HepG2 (cell line): ENCODE measurements around the gene TM4SF5. TPM values are rescaled to one million over a fixed set of nuclear protein-coding genes. Genes with fewer than 3 reads are reported as not detected.
A peak's percentile ranks its signal among the peaks of the same experiment; 100 is the strongest.

Experiments used
- BCL6 ChIP-seq: IDR thresholded peaks from 2 replicates; pipeline ENCODE4 v1.6.1; 2016; ENCODE audit warnings: missing genetic modification reagents, missing compliant biosample characterization
- CREM ChIP-seq, 2 experiments: sonication (generic) in 1 of 2; formaldehyde crosslinking in 1 of 2; IDR thresholded peaks; 2 replicates each; pipeline versions ENCODE4 v1.4.0 to v1.6.1; 2016 to 2020; ENCODE audit warnings: antibody characterized with exemption in 1 of 2, mild to moderate bottlenecking in 1 of 2, missing genetic modification reagents in 1 of 2
- KMT2A ChIP-seq: sonication (generic); formaldehyde crosslinking; IDR thresholded peaks from 2 replicates; pipeline ENCODE4 v1.4.0; 2020; ENCODE audit warnings: missing genetic modification reagents
- MIER3 ChIP-seq: IDR thresholded peaks from 2 replicates; pipeline ENCODE4 v1.6.1; 2016; ENCODE audit warnings: missing compliant biosample characterization, borderline replicate concordance
- MTA1 ChIP-seq: sonication (generic); formaldehyde crosslinking; IDR thresholded peaks from 2 replicates; pipeline ENCODE4 v1.4.0; 2020; ENCODE audit warnings: missing genetic modification reagents, mild to moderate bottlenecking, borderline replicate concordance
- NR1H2 ChIP-seq: sonication (generic); formaldehyde crosslinking; IDR thresholded peaks from 2 replicates; pipeline ENCODE4 v1.8.1; 2022; ENCODE audit warnings: low read depth, missing genetic modification reagents, borderline replicate concordance
- PATZ1 ChIP-seq: sonication (generic); formaldehyde crosslinking; IDR thresholded peaks from 2 replicates; pipeline ENCODE4 v1.4.0; 2020; ENCODE audit warnings: missing genetic modification reagents
- POLR2A ChIP-seq, 2 experiments: IDR thresholded peaks; 2 replicates each; pipeline ENCODE4 v1.6.1; 2011; ENCODE audit warnings: low read depth in 2 of 2, low read length in 2 of 2, mild to moderate bottlenecking in 1 of 2, moderate library complexity in 1 of 2; ENCODE audit not compliant: insufficient read depth in 1 of 2
- RARA ChIP-seq: IDR thresholded peaks from 2 replicates; pipeline ENCODE4 v1.6.1; 2016; ENCODE audit warnings: missing genetic modification reagents, missing compliant biosample characterization
- TBX3 ChIP-seq: fragments of 450-650 bp; IDR thresholded peaks from 2 replicates; pipeline ENCODE4 v1.6.1; 2017; ENCODE audit warnings: antibody characterized with exemption, mild to moderate bottlenecking, inconsistent platforms, borderline replicate concordance
- TFE3 ChIP-seq: IDR thresholded peaks from 2 replicates; pipeline ENCODE4 v1.6.1; 2016
- ZBTB1 ChIP-seq: sonication (generic); formaldehyde crosslinking; IDR thresholded peaks from 2 replicates; pipeline ENCODE4 v1.4.0; 2020; ENCODE audit warnings: missing genetic modification reagents, borderline replicate concordance
- ZBTB20 ChIP-seq: sonication (generic); formaldehyde crosslinking; IDR thresholded peaks from 2 replicates; pipeline ENCODE4 v1.8.1; 2023; ENCODE audit warnings: missing genetic modification reagents, low read depth, mild to moderate bottlenecking, borderline replicate concordance
- ZBTB49 ChIP-seq: sonication (generic); formaldehyde crosslinking; IDR thresholded peaks from 2 replicates; pipeline ENCODE4 v1.4.0; 2020; ENCODE audit warnings: missing genetic modification reagents, borderline replicate concordance
- ZMYM3 ChIP-seq: sonication (generic); formaldehyde crosslinking; IDR thresholded peaks from 2 replicates; pipeline ENCODE4 v1.5.1; 2020; ENCODE audit warnings: mild to moderate bottlenecking, missing genetic modification reagents
- ZNF180 ChIP-seq: sonication (generic); formaldehyde crosslinking; IDR thresholded peaks from 2 replicates; pipeline ENCODE4 v1.4.0; 2020; ENCODE audit warnings: low read depth, missing genetic modification reagents, borderline replicate concordance
- ZNF230 ChIP-seq: sonication (generic); formaldehyde crosslinking; IDR thresholded peaks from 2 replicates; pipeline ENCODE4 v1.4.0; 2020; ENCODE audit warnings: mild to moderate bottlenecking, missing genetic modification reagents
- ZNF264 ChIP-seq: sonication (generic); formaldehyde crosslinking; IDR thresholded peaks from 2 replicates; pipeline ENCODE4 v1.4.0; 2020; ENCODE audit warnings: missing genetic modification reagents
- ZNF3 ChIP-seq: IDR thresholded peaks from 2 replicates; pipeline ENCODE4 v1.7.0; 2017; ENCODE audit warnings: inconsistent platforms
- ZNF503 ChIP-seq: sonication (generic); formaldehyde crosslinking; IDR thresholded peaks from 2 replicates; pipeline ENCODE4 v1.4.0; 2020; ENCODE audit warnings: missing genetic modification reagents
- ZNF552 ChIP-seq: sonication (generic); formaldehyde crosslinking; IDR thresholded peaks from 2 replicates; pipeline ENCODE4 v1.9.0; 2022; ENCODE audit warnings: missing genetic modification reagents, mild to moderate bottlenecking, borderline replicate concordance
- ZNF598 ChIP-seq: sonication (generic); formaldehyde crosslinking; IDR thresholded peaks from 2 replicates; pipeline ENCODE4 v1.5.1; 2020; ENCODE audit warnings: mild to moderate bottlenecking, missing genetic modification reagents, borderline replicate concordance
- polyA plus RNA-seq, 8 experiments: library from polyadenylated mRNA; depleted of rRNA in 3 of 8; stranded (reverse) in 7 of 8; unstranded in 1 of 8; fragments of >200 nt; fragmentation: Illumina TruSeq in 4 of 8; extraction: Trizol in 4 of 8; gene quantifications; 2 replicates each; pipeline versions ENCODE4 v1.2.1 to v1.2.3, GENCODE V29; 2011 to 2016; ENCODE audit warnings: low read depth in 4 of 8, missing spikeins in 1 of 8, mixed read lengths in 1 of 8; ENCODE audit not compliant: insufficient read depth in 1 of 8
- total RNA-seq, 5 experiments: library from RNA; depleted of rRNA; stranded (reverse); fragments of >200 nt; fragmentation: Illumina TruSeq; extraction: Trizol; gene quantifications; 2 replicates each; pipeline ENCODE4 v1.2.3, GENCODE V29; 2016; ENCODE audit warnings: low read depth in 1 of 5

The TM4SF5 gene
- total and polyA plus RNA-seq, 2 of the 13 experiments (the other 11 are each of a cell fraction or from before 2014, with no cell fraction given) = 30.1 to 126 TPM

DNA sequence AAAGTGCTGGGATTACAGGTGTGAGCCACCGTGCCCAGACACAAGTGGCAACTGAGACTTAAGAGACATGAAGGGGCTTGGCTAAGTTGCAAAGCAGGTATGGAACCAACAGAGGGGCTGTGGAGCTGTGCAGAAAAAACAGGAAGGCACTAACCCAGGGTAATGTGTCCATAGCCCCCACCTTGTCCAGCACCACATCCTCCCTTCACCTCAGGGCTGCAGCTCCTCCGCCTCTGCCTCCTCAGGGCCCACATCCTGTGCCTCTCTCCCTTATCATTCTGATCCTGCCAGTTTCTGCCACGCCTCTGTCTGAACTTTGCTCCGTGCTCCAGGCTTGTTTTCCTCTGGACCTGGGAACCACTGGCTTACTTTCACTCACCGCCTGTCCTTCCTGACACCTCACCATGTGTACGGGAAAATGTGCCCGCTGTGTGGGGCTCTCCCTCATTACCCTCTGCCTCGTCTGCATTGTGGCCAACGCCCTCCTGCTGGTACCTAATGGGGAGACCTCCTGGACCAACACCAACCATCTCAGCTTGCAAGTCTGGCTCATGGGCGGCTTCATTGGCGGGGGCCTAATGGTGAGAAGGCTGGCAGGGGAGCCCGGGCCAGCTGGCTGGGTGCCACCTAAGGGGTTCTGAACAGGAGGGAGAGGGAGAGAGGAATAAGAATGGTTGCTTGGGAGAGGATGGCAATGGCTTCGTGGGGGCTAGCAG is at the start of gene TM4SF5 (continued):
- TF ChIP-seq RARA (CRISPR knock-in tag) = peak; percentile 75; the same call in 1 of the 2 replicates
- TF ChIP-seq NR1H2 (CRISPR knock-in tag) = 0 out of 2 replicates have a peak, but pooled peaks have one; percentile 67
- no peak for TF ChIP-seq ZBTB1 (CRISPR knock-in tag)
- TF ChIP-seq ZNF3 (CRISPR knock-in tag) = no peak
- TF ChIP-seq ZBTB49 (CRISPR knock-in tag) = 0 out of 2 replicates have a peak, but pooled peaks have one; percentile 45
- TF ChIP-seq PATZ1 (CRISPR knock-in tag) = peak; percentile 78; the same call in 1 of the 2 replicates
- TF ChIP-seq ZNF552 (CRISPR knock-in tag) = 0 out of 2 replicates have a peak, but pooled peaks have one; percentile 32
- peak; percentile 74; the same call in 1 of the 2 replicates for TF ChIP-seq TBX3
- 0 out of 2 replicates have a peak, but pooled peaks have one; percentile 25 for TF ChIP-seq ZNF180
- TF ChIP-seq MIER3 (CRISPR knock-in tag) = peak; percentile 89; the same call in 1 of the 2 replicates
- TF ChIP-seq ZNF264 (CRISPR knock-in tag) = peak; percentile 98
- TF ChIP-seq BCL6 = peak; percentile 52
- TF ChIP-seq TFE3 (CRISPR knock-in tag) = no peak
- TF ChIP-seq POLR2A (IDR thresholded peaks at IDR 0.05; ENCODE audit: insufficient read depth in 1 of 2, low read depth in 2 of 2, low read length in 2 of 2) = peak; percentile 53 to 96
- peak; percentile 91 for TF ChIP-seq ZNF503 (CRISPR knock-in tag)
- TF ChIP-seq ZBTB20 (CRISPR knock-in tag) = peak; percentile 45; the same call in 1 of the 2 replicates
- peak; percentile 39; the same call in 1 of the 2 replicates for TF ChIP-seq ZNF598
- TF ChIP-seq MTA1 (CRISPR knock-in tag) = peak; percentile 85; the same call in 1 of the 2 replicates
- peak; percentile 57; the same call in 1 of the 2 replicates for TF ChIP-seq CREM (IDR thresholded peaks at IDR 0.05)
- TF ChIP-seq CREM (CRISPR knock-in tag; IDR thresholded peaks at IDR 0.05) = no peak
- peak; percentile 52; the same call in 1 of the 2 replicates for TF ChIP-seq KMT2A (CRISPR knock-in tag)
- TF ChIP-seq ZMYM3 (CRISPR knock-in tag) = peak; percentile 93
- TF ChIP-seq ZNF230 (CRISPR knock-in tag) = peak; percentile 45; the same call in 1 of the 2 replicates
